Ishikawa (cell line): ENCODE measurements around the gene PDZD2.

Source experiments
- CEBPB ChIP-seq: IDR thresholded peaks from 2 replicates; pipeline ENCODE4 v1.6.1; 2012
- CREB1 ChIP-seq: IDR thresholded peaks from 2 replicates; pipeline ENCODE4 v1.6.1; 2012; ENCODE audit warnings: low read depth
- EP300 ChIP-seq: IDR thresholded peaks from 2 replicates; pipeline ENCODE4 v1.6.1; 2012; ENCODE audit warnings: borderline replicate concordance
- FOXM1 ChIP-seq: IDR thresholded peaks from 2 replicates; pipeline ENCODE4 v1.6.1; 2012; ENCODE audit warnings: low read depth, borderline replicate concordance
- RAD21 ChIP-seq: IDR thresholded peaks from 2 replicates; pipeline ENCODE4 v1.6.1; 2012; ENCODE audit warnings: low read depth
- TAF1 ChIP-seq: IDR thresholded peaks from 2 replicates; pipeline ENCODE4 v1.6.1; 2012; ENCODE audit warnings: low read depth, mild to moderate bottlenecking
- TCF12 ChIP-seq: IDR thresholded peaks from 2 replicates; pipeline ENCODE4 v1.6.1; 2012; ENCODE audit warnings: low read depth
- YY1 ChIP-seq: IDR thresholded peaks from 2 replicates; pipeline ENCODE4 v1.6.1; 2012; ENCODE audit warnings: low read depth
- ZBTB7A ChIP-seq: IDR thresholded peaks from 2 replicates; pipeline ENCODE4 v1.6.1; 2012; ENCODE audit warnings: low read depth
- TF ChIP-seq, protein P1 (sequence below): IDR thresholded peaks from 2 replicates; pipeline ENCODE4 v1.6.1; 2012
- TF ChIP-seq, protein P2 (sequence below): IDR thresholded peaks from 2 replicates; pipeline ENCODE4 v1.6.1; 2012; ENCODE audit warnings: low read depth, mild to moderate bottlenecking
- TF ChIP-seq, protein P3 (sequence below): IDR thresholded peaks from 2 replicates; pipeline ENCODE4 v1.6.1; 2012

- TF ChIP-seq FOXM1 (no peak), CEBPB (no peak), TCF12 (no peak), YY1 (no peak), EP300 (no peak), RAD21 (no peak), CREB1 (no peak), TAF1 (no peak), ZBTB7A (no peak)
- TF ChIP-seq, protein P1, sequence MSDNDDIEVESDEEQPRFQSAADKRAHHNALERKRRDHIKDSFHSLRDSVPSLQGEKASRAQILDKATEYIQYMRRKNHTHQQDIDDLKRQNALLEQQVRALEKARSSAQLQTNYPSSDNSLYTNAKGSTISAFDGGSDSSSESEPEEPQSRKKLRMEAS = no peak
- TF ChIP-seq, protein P2, sequence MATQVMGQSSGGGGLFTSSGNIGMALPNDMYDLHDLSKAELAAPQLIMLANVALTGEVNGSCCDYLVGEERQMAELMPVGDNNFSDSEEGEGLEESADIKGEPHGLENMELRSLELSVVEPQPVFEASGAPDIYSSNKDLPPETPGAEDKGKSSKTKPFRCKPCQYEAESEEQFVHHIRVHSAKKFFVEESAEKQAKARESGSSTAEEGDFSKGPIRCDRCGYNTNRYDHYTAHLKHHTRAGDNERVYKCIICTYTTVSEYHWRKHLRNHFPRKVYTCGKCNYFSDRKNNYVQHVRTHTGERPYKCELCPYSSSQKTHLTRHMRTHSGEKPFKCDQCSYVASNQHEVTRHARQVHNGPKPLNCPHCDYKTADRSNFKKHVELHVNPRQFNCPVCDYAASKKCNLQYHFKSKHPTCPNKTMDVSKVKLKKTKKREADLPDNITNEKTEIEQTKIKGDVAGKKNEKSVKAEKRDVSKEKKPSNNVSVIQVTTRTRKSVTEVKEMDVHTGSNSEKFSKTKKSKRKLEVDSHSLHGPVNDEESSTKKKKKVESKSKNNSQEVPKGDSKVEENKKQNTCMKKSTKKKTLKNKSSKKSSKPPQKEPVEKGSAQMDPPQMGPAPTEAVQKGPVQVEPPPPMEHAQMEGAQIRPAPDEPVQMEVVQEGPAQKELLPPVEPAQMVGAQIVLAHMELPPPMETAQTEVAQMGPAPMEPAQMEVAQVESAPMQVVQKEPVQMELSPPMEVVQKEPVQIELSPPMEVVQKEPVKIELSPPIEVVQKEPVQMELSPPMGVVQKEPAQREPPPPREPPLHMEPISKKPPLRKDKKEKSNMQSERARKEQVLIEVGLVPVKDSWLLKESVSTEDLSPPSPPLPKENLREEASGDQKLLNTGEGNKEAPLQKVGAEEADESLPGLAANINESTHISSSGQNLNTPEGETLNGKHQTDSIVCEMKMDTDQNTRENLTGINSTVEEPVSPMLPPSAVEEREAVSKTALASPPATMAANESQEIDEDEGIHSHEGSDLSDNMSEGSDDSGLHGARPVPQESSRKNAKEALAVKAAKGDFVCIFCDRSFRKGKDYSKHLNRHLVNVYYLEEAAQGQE = no peak
- TF ChIP-seq, protein P3, sequence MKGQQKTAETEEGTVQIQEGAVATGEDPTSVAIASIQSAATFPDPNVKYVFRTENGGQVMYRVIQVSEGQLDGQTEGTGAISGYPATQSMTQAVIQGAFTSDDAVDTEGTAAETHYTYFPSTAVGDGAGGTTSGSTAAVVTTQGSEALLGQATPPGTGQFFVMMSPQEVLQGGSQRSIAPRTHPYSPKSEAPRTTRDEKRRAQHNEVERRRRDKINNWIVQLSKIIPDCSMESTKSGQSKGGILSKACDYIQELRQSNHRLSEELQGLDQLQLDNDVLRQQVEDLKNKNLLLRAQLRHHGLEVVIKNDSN = no peak
Measured at GRCh38 chr5:32018476-32019436, 379.8 kb downstream of the PDZD2 start.
